Measurements from ENCODE around the gene TUBGCP4.

DNA sequence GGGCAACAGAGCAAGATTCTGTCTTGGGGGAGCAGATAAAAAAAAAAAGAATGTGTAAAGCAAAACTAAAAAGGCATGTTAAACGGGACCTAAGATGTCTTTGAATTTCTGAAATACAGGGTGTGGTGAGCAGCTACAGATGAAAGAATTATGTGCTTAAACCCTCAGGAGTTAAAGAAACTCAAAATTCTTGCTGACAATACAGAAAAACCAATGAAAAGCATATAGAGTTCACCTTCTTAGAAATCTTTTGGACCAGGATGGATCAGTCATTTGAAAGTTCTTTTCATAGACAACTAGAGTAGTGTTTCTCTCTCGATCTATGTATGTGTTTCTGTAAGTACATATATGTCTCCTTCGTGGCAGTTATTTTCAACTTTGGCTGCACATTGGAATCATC is 31.4 kb downstream of the TUBGCP4 start:
- TF ChIP-seq CTCF (IDR thresholded peaks at IDR 0.05) (no peak), POLR2A (IDR thresholded peaks at IDR 0.05) (no peak)

All from thyroid gland (tissue), 4 donors.